ENCODE data around the gene SEPTIN8.

Gene SEPTIN8

DNA sequence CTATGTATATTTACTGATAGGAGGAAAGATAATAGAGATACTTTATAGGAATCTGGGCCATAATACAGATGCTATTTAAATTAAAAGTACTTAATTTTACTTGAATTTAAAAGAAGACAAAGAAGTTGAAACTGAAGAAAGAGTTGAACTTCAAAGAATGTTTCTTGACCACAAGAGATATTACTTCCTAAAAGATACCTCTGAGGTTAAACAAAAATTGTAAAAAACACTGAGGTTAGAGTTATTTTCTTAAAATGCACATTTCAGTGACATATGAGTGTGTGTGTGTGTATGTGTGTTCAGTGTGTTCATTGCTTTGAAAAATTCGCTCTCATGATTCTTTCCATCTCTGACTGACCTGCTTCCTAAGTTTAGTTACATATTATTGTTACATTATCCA, 3.5 kb upstream of the SEPTIN8 start:
- DNase-seq (ENCODE audit: low spot score), result no peak

DNA sequence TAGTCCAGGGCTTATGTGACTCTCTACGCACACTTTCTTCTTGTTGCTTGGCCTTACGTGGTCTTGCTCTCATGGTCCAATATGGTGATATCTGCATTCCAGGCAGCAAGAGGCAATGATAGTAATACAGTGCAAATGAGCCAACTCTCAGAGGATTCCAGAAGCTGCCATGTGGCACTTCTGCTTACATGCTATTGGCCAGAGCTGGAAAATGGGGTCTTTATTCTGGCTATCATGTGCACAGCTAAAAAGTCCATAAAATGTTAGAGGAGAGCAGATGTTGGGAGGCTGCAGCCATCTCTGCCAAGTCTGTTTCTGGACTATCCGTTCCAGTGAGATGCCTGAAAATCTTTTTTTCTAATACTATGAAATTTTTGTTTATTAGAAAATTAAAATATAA, 2.9 kb upstream of the SEPTIN8 start:
- DNase-seq (ENCODE audit: low spot score), result no peak

- no peak for DNase-seq (ENCODE audit: low spot score)
Observed at GRCh38 chr5:132778856-132779255, 1.8 kb upstream of the SEPTIN8 start.

DNA sequence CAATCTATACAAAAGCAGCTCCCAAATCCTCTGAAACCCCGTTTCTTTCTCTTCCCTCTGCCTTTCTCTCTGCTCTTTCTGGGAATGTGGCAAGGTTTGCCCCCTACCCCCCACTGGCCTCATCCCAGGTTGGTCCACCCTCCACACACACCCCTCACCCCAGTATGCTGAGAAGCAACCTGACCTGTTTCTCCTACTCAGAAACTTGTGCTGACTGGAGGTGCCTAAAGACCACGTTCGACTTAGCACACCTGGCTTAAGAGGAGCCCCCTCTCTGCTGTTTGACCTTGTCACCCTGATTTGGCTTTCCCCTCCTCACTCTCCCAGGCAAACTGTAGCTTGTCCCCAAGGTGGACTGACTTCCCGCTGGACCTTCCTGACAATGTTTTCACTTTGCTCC, 1.1 kb upstream of the SEPTIN8 start:
- no peak for DNase-seq (ENCODE audit: low spot score)

- no peak for DNase-seq (ENCODE audit: low spot score)
Observed at GRCh38 chr5:132776938-132777208, 166 bp downstream of the SEPTIN8 start.

GRCh38 chr5:132776131-132776937, 705 bp downstream of the SEPTIN8 start:
- DNase-seq (ENCODE audit: low spot score), result peak; percentile 62

- DNase-seq (ENCODE audit: low spot score), result peak; percentile 24
Observed at GRCh38 chr5:132775476-132775961, 1.5 kb downstream of the SEPTIN8 start.

DNA sequence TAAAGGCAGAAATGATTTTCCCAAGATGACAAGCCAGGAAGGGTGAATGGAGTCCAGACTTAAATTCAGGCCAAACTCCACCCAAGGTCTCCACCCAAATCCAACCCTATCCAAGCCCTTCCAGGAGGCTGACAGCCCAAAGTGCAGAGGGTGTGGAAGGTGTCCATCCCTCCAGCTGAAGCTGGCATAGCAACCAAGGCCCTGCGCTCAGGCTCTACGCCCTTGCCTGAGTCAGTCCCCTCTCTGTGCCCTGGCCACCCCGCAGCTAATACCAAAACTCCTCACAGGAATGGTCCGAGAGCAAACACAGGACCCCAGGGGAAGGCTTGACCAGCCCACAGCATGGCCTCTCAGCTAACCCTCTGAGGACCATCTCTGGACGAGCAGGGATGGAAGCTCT, 2.1 kb downstream of the SEPTIN8 start:
- DNase-seq (ENCODE audit: low spot score), result no peak

- DNase-seq (ENCODE audit: low spot score), result peak; percentile 24
Observed at GRCh38 chr5:132774406-132774805, 2.6 kb downstream of the SEPTIN8 start.

- DNase-seq (ENCODE audit: low spot score), result no peak
Observed at GRCh38 chr5:132773601-132774355, 3.3 kb downstream of the SEPTIN8 start.

GRCh38 chr5:132773114-132773513, 3.9 kb downstream of the SEPTIN8 start:
- DNase-seq (ENCODE audit: low spot score), result no peak

GRCh38 chr5:132772291-132773070, 4.6 kb downstream of the SEPTIN8 start:
- DNase-seq (ENCODE audit: low spot score), result no peak

DNA sequence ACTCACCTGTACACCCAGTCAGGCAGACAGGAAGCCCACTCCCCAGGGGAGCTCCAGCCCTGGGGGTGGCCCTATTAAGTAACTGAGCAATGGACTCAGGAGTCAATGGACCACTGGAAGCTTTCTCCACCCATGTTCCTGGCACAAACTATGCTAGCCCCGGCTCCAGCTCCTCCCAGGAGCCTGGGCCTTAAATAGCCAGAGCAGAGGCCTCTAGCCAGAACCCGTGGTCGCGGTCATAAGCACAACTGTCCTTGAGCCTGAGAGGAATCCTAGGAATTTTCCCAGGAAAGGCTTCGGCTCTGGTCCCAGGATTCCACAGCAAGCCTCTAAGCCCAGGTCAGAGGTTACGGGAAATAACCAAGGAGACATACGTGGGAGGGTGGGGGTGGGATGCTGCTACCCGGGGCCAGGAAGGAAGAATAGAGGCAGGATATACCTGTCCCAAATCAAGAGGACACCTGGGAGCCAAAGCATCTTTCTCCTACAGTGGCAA, 5.5 kb downstream of the SEPTIN8 start:
- DNase-seq (ENCODE audit: low spot score), result peak; percentile 68

DNA sequence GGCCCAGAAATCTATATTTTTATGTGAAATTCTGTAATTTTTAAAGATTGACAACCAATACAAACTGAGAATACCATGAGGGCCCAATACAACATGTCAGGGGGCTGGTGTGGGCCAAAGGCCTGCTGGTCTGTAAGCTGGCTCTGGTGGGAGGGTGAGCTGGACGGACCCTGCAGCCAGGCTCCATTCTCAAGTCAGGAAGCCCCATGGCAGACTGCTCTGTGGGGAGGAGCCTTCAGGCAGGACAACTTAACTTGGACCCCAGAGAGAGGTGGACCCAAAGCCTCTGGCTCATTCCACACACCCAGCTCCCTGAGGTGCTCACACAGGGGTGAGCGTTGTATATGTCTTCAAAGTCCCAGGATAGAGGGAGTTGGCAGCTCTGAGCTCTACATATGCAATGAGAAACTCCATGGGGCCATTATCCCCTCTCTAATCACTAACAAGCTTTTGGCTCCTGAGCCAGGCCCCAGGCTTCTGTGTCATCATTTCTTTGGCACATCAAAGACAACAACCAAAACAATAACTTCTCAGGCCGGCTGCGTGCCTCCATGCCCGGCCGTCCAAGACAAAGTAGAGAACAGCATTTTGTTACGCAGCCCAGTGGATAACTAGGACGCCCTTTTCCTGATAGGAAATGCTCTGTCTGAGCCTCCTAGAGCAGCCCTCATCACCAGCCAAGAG, 6.4 kb downstream of the SEPTIN8 start:
- peak; percentile 15 for DNase-seq (ENCODE audit: low spot score)

- DNase-seq (ENCODE audit: low spot score), result no peak
Observed at GRCh38 chr5:132768485-132768868, 8.6 kb downstream of the SEPTIN8 start.

DNA sequence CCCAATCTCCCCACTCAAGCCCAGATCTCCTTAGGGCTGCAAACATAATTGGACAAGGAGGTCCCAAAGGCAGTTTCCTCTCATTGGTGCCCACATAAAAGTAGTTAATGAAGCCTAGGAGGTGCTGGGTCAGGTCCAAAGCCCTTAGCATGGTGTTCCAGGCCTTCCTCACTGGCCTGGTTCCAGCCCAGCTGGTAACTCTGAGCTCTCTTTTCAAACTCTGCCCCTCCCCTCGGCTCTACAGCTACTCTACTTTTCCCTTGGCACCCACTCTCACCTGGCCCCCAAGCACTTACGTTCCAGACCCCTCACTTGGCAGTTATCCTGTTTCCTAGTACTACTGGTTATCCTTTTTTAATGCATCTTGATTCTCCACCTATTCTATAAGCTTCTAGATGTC, 9.9 kb downstream of the SEPTIN8 start:
- DNase-seq (ENCODE audit: low spot score), result no peak

- DNase-seq (ENCODE audit: low spot score), result no peak
Observed at GRCh38 chr5:132766806-132767055, 10.3 kb downstream of the SEPTIN8 start.

DNA sequence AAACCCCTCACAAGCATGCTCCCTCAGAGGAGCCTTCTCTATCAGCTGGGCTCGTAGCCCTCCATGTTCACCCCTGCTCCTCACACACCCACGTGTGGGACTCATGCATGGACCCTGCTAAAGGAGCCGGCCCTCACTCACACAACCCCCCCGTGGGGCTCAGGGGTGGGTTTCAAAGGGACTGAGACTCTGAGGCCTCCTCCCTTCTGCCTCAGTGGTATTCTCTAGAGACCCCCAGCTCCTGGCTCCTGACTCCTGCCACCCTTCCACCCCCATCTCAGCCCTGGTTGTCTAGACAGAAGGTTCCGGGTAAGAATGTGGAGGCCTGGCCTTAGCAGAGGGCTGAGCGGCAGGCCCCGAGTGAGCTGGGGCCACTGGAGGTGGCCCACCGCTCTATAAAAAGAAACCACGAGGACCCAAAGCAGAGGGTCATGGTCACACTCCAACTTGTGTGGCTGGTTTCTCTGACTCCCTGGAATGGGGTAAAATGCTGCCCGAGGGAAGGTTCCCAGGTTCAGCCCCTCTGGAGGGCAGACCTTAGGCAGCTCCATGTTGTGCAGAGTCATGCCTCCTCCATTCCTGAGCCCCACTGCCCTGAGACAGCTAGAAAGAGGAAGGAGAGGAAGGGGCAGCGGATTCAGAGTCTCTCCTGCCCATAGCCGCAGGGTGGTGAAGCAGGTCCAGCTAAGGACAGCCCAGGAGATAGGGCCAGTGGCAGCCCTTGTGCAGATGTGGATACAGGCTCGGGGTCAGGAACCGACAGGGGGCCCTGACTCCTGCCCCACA, 10.8 kb downstream of the SEPTIN8 start:
- DNase-seq (ENCODE audit: low spot score), result no peak

DNA sequence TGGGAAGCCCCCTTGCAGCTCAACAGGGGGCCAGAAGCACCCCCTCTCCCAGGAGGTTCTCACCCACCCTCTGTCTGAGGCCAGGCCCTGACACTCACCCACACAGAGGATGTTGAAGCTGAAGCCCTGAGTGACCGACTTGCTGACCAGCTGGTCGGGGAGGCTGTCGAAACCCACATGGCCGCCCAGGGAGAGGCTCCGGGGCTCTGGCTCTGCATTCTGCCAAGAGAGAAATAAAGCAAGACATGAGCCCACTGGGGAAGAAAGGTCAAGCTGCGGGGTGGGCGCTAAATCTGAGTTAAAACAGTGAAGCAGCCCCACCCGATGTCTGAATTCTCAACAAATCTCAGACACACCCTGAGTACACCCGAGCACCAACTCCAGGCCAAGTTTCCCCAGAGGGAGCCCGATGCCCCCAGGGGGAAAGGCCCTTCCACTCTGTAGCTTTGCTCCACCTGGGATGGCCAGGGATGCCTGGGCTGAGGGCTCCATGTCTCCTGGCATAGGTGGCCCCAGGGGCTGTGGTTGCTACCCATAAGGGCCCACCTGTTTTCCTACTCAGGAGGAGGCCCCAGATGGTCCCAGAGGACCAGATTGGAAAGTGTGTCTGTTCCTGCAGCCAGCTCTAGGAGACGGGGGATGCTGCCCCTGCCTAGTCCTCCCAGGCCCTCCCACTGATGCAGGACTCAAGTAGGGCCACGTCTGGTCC, 11.6 kb downstream of the SEPTIN8 start:
- DNase-seq (ENCODE audit: low spot score), result no peak

DNA sequence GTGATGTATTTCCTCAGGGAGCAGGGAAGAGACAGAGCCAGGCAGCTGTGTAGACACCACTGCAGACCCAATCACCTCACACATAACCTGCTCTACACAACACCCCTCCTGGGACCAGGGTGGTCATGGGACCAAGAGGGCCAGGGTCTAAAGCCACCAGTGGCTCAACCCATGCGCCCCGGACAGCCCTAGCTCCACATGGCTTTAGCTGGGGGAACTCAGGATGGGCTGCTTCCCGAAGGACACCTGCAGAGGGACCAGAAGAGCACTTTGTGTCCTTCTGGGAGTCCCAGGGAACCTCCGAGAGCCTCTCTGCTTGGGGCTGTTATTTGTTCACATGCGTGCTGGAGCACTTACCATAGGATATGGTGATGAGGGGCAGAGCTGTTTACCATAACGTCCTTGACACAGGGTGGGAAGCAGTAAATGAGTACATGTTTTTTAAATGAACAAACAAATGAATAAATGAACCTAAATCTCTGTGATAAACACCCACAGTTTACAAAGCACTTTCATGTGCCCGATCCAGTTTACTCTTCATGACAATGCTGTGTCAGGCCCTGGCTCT, 12.3 kb downstream of the SEPTIN8 start:
- no peak for DNase-seq (ENCODE audit: low spot score)

DNA sequence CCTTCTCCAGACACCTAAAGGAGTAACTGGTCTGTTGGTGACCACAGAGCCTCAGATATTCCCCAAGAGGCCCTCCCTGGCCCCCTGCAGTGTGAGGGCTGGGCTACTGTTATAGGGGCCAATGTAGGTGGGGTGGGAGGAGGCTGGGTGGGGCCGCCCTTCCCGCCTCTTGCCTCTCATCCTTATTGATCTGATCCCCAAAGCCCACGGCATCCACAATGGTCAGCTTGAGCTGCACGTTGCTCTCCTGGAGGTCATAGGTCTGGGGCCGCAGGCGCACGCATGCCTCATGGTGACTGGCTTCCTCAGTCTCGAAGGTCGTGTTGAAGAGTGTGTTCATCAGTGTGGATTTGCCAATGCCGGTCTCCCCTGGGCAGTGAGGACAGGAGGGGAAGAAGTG, 13.0 kb downstream of the SEPTIN8 start:
- no peak for DNase-seq (ENCODE audit: low spot score)

All from GM03348 (cell line).